Liver (tissue), 9 donors: ENCODE measurements around the gene GMDS. TPM values are rescaled to one million over a fixed set of nuclear protein-coding genes. Genes with fewer than 3 reads are reported as not detected.

Source experiments
- DNase-seq: peaks from one replicate; pipeline ENCODE4 v3.0.0-alpha.2; 2017; ENCODE audit warnings: low spot score
- H3K27ac ChIP-seq, 2 donors: one replicate each; pipeline ENCODE4 v1.7.0; 2013; ENCODE audit warnings: inconsistent platforms in 2 of 2, low read length in 2 of 2, control low read depth in 1 of 2, low read depth in 1 of 2, mild to moderate bottlenecking in 1 of 2
- H3K27me3 ChIP-seq, 4 donors: one replicate each; pipeline versions ENCODE4 v1.6.1 to v1.7.0; 2013; ENCODE audit warnings: low read length in 3 of 4, inconsistent platforms in 1 of 4, mild to moderate bottlenecking in 1 of 4, moderate library complexity in 1 of 4; ENCODE audit not compliant: control insufficient read depth in 4 of 4, insufficient read depth in 4 of 4
- H3K36me3 ChIP-seq, 4 donors: one replicate each; pipeline versions ENCODE4 v1.6.1 to v1.7.0; 2013; ENCODE audit warnings: low read length in 3 of 4, mild to moderate bottlenecking in 3 of 4, low read depth in 1 of 4, moderate library complexity in 1 of 4; ENCODE audit not compliant: control insufficient read depth in 4 of 4, insufficient read depth in 3 of 4
- H3K4me1 ChIP-seq, 4 donors: one replicate each; pipeline versions ENCODE4 v1.6.1 to v1.7.0; 2013; ENCODE audit warnings: low read length in 3 of 4, mild to moderate bottlenecking in 3 of 4, moderate library complexity in 1 of 4; ENCODE audit not compliant: control insufficient read depth in 4 of 4, insufficient read depth in 4 of 4
- H3K4me3 ChIP-seq, 3 donors: one replicate each; pipeline versions ENCODE4 v1.6.1 to v1.7.0; 2013; ENCODE audit warnings: low read length in 3 of 3, control low read depth in 1 of 3, low read depth in 1 of 3, mild to moderate bottlenecking in 1 of 3
- H3K9ac ChIP-seq, 2 donors: one replicate each; pipeline ENCODE4 v1.7.0; 2013; ENCODE audit warnings: low read length in 2 of 2, mild to moderate bottlenecking in 2 of 2, moderate library complexity in 2 of 2, control low read depth in 1 of 2, low read depth in 1 of 2
- H3K9me3 ChIP-seq, 4 donors: one replicate each; pipeline versions ENCODE4 v1.6.1 to v1.7.0; 2013; ENCODE audit warnings: low read length in 3 of 4; ENCODE audit not compliant: control insufficient read depth in 4 of 4
- ATF3 ChIP-seq: IDR thresholded peaks from 2 replicates; pipeline ENCODE4 v1.6.1; 2016; ENCODE audit warnings: antibody characterized with exemption
- CTCF ChIP-seq: fragments of 150-350 bp; IDR thresholded peaks from 2 replicates; pipeline ENCODE4 v1.5.1; 2017; ENCODE audit warnings: improper control_type of control experiment, low read depth, low read length; ENCODE audit not compliant: missing input control
- EGR1 ChIP-seq, 2 donors: IDR thresholded peaks; 2 replicates each; pipeline ENCODE4 v1.6.1; 2016 to 2018; ENCODE audit warnings: antibody characterized with exemption in 2 of 2, low read depth in 2 of 2
- FOXA2 ChIP-seq: IDR thresholded peaks from 2 replicates; pipeline ENCODE4 v1.6.1; 2016; ENCODE audit warnings: antibody characterized with exemption
- GABPA ChIP-seq, 2 donors: IDR thresholded peaks in 1 of 2; conservative IDR thresholded peaks in 1 of 2; 2 replicates each; pipeline ENCODE4 v1.6.1; 2016; ENCODE audit warnings: antibody characterized with exemption in 2 of 2, mild to moderate bottlenecking in 1 of 2, moderate library complexity in 1 of 2
- HNF4A ChIP-seq, 2 donors: conservative IDR thresholded peaks; 2 replicates each; pipeline ENCODE4 v1.6.1; 2016; ENCODE audit warnings: antibody characterized with exemption in 2 of 2, mild to moderate bottlenecking in 2 of 2
- HNF4G ChIP-seq: IDR thresholded peaks from 2 replicates; pipeline ENCODE4 v1.6.1; 2016; ENCODE audit warnings: antibody characterized with exemption
- JUND ChIP-seq, 2 donors: IDR thresholded peaks; 2 replicates each; pipeline ENCODE4 v1.6.1; 2016; ENCODE audit warnings: antibody characterized with exemption in 2 of 2
- MAX ChIP-seq: IDR thresholded peaks from 2 replicates; pipeline ENCODE4 v1.6.1; 2016; ENCODE audit warnings: antibody characterized with exemption
- NR2F2 ChIP-seq: IDR thresholded peaks from 2 replicates; pipeline ENCODE4 v1.6.1; 2016; ENCODE audit warnings: antibody characterized with exemption
- RAD21 ChIP-seq, 2 donors: IDR thresholded peaks; 2 replicates each; pipeline ENCODE4 v1.6.1; 2016; ENCODE audit warnings: antibody characterized with exemption in 2 of 2, mild to moderate bottlenecking in 2 of 2
- REST ChIP-seq: IDR thresholded peaks from 2 replicates; pipeline ENCODE4 v1.6.1; 2016; ENCODE audit warnings: antibody characterized with exemption, mild to moderate bottlenecking
- RXRA ChIP-seq, 2 donors: IDR thresholded peaks; 2 replicates each; pipeline ENCODE4 v1.6.1; 2017 to 2018; ENCODE audit warnings: antibody characterized with exemption in 2 of 2, mild to moderate bottlenecking in 1 of 2
- SP1 ChIP-seq: IDR thresholded peaks from 2 replicates; pipeline ENCODE4 v1.6.1; 2018; ENCODE audit warnings: antibody characterized with exemption, mild to moderate bottlenecking
- YY1 ChIP-seq: IDR thresholded peaks from 2 replicates; pipeline ENCODE4 v1.6.1; 2016; ENCODE audit warnings: antibody characterized with exemption, mild to moderate bottlenecking
- WGBS: extraction: QIAGEN DNeasy Blood & Tissue Kit; methylation state at CpG from one replicate; pipeline ENCODE4 v1.1.7; 2013; 5-methylcytosine and 5-hydroxymethylcytosine counted together
- polyA plus RNA-seq, 2 donors: library from polyadenylated mRNA; stranded (reverse) in 1 of 2; unstranded in 1 of 2; fragments of 200-250 nt in 1 of 2; fragments of >200 nt in 1 of 2; fragmentation: Nextera tagmentation in 1 of 2; extraction: Ambion mirVana in 1 of 2; gene quantifications; one replicate each; pipeline versions ENCODE4 v1.2.1 to v1.2.3, GENCODE V29; 2013 to 2015
- total RNA-seq, 2 donors: library from RNA; depleted of rRNA; stranded (reverse); fragments of >200 nt; gene quantifications; one replicate each; pipeline ENCODE4 v1.2.3, GENCODE V29; 2014
- donor health status: healthy.
- donor health status: healthy.
- donor health status: healthy.
- donor health status: healthy.
- donor health status: healthy.

GMDS gene
- total and polyA plus RNA-seq, 4 donors = 3.5 to 15.6 (median 13.0) TPM

- TF ChIP-seq CTCF (no peak), EGR1 (IDR thresholded peaks at IDR 0.05; ENCODE audit: low read depth in 2 of 2) (no peak)
Measured at GRCh38 chr6:2229039-2229438, 16.4 kb downstream of the GMDS start (continued).

- TF ChIP-seq GABPA (IDR thresholded peaks at IDR 0.05 in 1 of 2, conservative IDR thresholded peaks at IDR 0.05 in 1 of 2) (no peak), NR2F2 (no peak), RXRA (IDR thresholded peaks at IDR 0.05) (no peak), MAX (no peak), FOXA2 (no peak)
- H3K4me1 ChIP-seq = peaks cover 2 to 10% (median 8%) of the 10 kb centered on the region in 4 donors
- H3K4me3 ChIP-seq = no peak overlapping the region
- 87% methylated on average over 2 of the region's 2 CpGs for WGBS
- no peaks in the 10 kb centered on the region for H3K9me3 ChIP-seq
- no peak overlapping the region for H3K27ac ChIP-seq
- no peaks in the 10 kb centered on the region for H3K27me3 ChIP-seq
- no peak overlapping the region for H3K9ac ChIP-seq
- no peak for DNase-seq
- no peaks in the 10 kb centered on the region for H3K36me3 ChIP-seq
Measured at GRCh38 chr6:2228392-2228791, 17.0 kb downstream of the GMDS start.

GRCh38 chr6:2226775-2227174, 18.6 kb downstream of the GMDS start:
- TF ChIP-seq GABPA (IDR thresholded peaks at IDR 0.05 in 1 of 2, conservative IDR thresholded peaks at IDR 0.05 in 1 of 2) (no peak), FOXA2 (no peak), MAX (no peak), SP1 (no peak), EGR1 (IDR thresholded peaks at IDR 0.05; ENCODE audit: low read depth in 2 of 2) (no peak), RXRA (IDR thresholded peaks at IDR 0.05) (no peak), ATF3 (no peak), HNF4A (conservative IDR thresholded peaks at IDR 0.05) (no peak), NR2F2 (no peak), JUND (IDR thresholded peaks at IDR 0.05) (no peak), HNF4G (no peak), CTCF (no peak), RAD21 (IDR thresholded peaks at IDR 0.05) (no peak), YY1 (no peak), REST (no peak)
- peaks cover 3 to 18% (median 12%) of the 10 kb centered on the region in 4 donors for H3K4me1 ChIP-seq
- no peak overlapping the region for H3K27ac ChIP-seq
- no peaks in the 10 kb centered on the region for H3K9me3 ChIP-seq
- no peak overlapping the region for H3K4me3 ChIP-seq
- H3K27me3 ChIP-seq = no peaks in the 10 kb centered on the region
- H3K9ac ChIP-seq = no peak overlapping the region
- no peaks in the 10 kb centered on the region for H3K36me3 ChIP-seq
- 93% methylated on average over 2 of the region's 2 CpGs for WGBS
- no peak for DNase-seq
